Myocyte (in vitro differentiated cells): Measurements from ENCODE around the gene CYP24A1. TPM values are rescaled to one million over a fixed set of nuclear protein-coding genes. Genes with fewer than 3 reads are reported as not detected.

Experiments used
- DNase-seq: peaks from one replicate; pipeline ENCODE4 v3.0.0-alpha.2; 2012; ENCODE audit warnings: low read depth
- total RNA-seq: library from RNA; depleted of rRNA; stranded (reverse); fragments of >200 nt; gene quantifications from 2 replicates; pipeline ENCODE4 v1.2.3, GENCODE V29; 2014

The CYP24A1 gene
- total RNA-seq, 1 donor from 2014 or later = 0.35 TPM

GRCh38 chr20:54156981-54157835 lies 16.6 kb downstream of the CYP24A1 start:
- no peak for DNase-seq

DNA sequence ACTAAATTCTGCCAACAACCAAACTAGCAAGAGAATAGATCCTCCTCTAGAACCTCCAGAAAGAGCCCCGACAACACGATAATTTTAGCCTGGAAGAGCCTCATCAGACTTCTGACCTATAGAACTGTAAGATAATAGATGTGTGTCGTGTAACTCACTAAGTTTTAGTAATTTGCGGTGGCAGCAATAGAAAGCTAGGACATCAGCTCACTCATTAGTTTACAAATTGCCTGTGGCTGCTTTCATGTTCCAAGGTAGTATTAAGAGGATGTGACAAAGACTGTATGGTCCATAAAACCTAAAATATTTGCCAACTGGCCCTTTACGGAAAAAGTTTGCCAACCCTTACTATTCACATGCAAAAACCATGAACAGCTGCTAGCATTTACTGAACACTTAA lies 17.3 kb downstream of the CYP24A1 start:
- DNase-seq = no peak

- DNase-seq = no peak
These were observed 18.0 kb downstream of the CYP24A1 start for GRCh38 chr20:54155736-54156317.

GRCh38 chr20:54154439-54154838 lies 19.3 kb downstream of the CYP24A1 start:
- DNase-seq = no peak

DNA sequence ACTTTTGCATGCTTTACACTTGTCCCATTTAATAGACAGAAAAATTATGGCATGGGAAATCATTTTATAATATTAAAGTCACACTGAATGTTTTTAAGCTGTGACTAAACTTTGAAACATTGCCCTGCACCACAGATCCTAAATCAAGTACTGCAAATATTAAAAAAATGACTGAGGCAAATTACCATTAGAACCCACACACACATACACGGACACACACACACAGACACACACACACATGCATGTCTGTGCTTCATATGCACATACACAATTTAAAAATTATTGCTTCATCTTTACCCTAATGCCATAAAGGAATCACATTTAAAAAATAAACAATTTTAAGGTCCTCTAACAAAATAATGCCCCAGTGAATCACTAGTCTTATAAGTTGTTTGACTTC lies 19.9 kb downstream of the CYP24A1 start:
- no peak for DNase-seq

- no peak for DNase-seq
These were observed 20.8 kb downstream of the CYP24A1 start for GRCh38 chr20:54153041-54153327.

DNA sequence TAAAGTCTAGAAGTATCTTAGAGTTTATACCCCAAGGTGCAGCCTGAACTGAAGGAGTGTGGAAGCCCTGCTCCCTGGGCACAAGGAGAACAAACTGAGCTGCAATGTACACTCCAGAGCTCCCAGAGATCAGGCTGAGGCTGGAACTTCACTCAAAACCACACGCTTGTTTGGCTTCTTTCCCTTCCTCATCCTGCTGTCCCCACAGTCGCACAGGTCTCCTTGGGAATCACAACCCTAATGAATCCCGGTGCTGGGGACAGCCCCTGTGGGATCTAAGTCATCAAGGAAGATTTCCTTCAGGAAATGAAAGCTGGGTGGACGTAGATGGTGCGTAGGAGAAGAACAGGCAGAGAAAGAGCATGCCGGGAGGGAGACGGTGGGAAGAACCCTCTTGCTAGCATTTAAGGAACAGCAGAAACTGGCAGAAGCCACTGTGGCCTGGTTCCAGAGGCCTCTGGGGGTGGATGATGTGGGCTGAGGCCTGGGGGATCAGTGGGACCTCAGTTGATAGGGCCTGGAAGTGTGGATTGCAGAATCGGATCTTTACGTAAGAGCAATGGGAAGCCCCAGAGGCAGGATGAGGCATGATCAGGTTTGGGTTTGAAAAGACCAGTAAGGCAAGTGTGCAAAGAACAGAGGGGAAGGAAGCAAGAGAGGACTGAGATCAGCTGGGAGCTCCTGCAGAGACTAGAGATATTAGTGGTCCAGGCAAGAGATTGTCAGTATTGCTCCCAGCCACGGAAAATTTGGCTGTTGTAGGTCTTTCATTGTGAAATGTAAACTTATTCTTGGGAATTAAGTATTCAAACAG lies 21.4 kb downstream of the CYP24A1 start:
- DNase-seq = no peak

GRCh38 chr20:54151511-54152226 lies 22.1 kb downstream of the CYP24A1 start:
- DNase-seq = no peak

- DNase-seq = no peak
These were observed 22.7 kb downstream of the CYP24A1 start for GRCh38 chr20:54151075-54151439.

DNA sequence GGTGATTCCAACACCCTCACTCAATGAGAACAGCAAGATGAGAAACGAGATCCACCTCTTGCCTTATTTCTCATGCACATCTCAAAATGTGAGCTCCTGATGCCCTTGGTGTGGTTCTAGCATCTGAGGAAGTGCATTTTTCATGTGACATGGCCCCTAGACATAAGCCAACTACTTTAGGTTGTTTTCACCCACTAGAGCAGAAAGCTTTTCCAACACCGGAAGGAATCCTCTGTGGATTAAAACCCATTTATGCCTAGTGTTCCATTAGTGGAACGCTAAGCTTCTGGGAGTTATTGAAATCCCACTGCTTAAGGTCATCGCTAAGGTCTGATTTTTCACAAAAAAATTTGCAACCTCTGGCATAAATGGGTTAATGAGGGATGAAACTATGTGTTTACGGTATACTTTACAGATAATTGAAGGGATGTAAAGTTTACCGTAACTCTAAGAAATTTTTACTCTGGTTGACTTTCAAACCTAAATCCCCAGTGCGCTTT lies 24.0 kb downstream of the CYP24A1 start:
- DNase-seq = no peak

DNA sequence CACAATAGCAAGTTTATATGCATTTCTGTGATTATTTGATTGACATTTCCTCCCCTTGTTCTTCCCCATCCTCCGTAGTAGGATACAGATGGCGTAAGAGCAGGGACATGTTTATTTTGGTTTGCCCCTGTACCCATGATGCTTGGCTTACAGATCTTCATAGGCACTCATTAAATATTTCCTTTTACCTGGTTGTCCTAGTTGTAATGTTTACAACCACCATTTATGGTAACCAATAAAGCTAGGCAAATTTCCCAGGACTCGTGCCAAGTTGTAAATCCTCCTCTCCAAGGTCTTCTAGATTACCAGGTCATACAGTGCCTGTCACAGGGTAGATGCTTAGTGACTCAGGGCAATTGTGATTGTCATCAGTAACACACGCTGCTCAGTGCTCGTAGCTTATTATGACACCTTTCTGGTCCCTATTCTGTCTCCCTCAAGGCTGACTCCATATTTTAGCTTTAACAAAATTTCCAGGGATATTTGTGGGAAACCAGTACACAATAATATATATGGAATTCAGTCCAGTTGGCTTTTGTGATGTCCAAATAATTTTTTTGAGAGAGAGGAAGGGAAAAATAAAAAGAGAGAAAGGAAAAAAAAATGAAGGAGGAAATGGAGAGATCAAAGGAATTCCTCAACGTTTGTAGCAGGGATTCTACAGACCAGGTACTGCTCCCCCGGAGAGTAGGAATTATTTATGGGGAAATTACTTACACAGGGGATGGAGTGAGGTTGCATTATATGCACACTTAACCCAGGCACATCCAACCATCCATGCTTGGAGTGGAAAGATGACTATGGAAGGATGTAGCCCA lies 24.6 kb downstream of the CYP24A1 start:
- no peak for DNase-seq

DNA sequence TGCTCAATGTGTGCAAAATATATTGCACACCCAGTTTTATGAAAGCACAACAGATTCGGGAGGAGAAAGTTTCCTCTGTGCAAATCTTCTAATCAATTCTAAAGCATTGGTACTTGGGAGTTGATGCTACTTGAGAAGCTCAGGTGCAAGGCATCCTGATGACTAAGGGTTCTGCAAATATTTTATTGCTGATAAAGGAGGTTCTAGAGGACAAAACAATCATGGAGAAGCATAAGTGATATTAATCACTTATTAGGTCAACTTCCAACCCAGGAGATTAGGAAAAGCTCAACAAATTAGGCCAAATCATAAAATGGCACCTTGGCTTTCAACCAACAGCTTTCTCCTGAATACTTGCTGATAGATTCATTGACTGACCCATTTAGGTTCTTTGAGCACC lies 27.1 kb downstream of the CYP24A1 start:
- no peak for DNase-seq

- no peak for DNase-seq
These were observed 28.9 kb downstream of the CYP24A1 start for GRCh38 chr20:54144847-54145414.

DNA sequence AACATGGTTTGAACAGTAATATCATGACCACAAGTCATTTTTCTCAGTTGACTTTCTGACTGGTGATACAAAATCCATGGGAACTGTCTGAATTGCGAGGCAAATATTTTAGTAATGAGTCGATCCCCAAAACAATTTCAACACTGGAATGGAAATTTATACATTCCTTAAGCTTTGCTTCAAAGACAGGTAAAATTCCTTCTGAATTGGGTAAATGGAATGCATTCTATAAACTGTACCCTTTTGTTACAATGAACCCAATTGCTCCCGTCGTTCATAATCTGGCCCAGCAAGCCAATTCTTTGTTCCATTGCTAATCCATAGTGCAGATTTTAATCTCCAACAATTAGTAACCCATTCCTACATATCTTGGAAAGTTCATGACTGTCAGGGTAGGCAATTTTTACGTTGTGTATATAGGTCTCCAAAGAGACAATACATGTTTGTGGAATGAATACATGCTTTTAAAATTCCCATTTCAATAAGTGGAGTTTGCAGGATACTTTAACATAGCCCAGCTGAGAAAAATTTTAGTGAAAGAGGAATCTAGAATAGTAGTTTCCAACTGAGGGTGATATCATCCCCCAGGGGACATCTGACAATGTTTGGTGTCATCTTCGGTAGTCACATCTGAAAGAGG lies 32.7 kb downstream of the CYP24A1 start:
- peak; percentile 13 for DNase-seq

GRCh38 chr20:54140486-54140885 lies 33.3 kb downstream of the CYP24A1 start:
- no peak for DNase-seq

- no peak for DNase-seq
These were observed 33.7 kb downstream of the CYP24A1 start for GRCh38 chr20:54140067-54140466.

GRCh38 chr20:54139188-54139587 lies 34.6 kb downstream of the CYP24A1 start:
- no peak for DNase-seq

DNA sequence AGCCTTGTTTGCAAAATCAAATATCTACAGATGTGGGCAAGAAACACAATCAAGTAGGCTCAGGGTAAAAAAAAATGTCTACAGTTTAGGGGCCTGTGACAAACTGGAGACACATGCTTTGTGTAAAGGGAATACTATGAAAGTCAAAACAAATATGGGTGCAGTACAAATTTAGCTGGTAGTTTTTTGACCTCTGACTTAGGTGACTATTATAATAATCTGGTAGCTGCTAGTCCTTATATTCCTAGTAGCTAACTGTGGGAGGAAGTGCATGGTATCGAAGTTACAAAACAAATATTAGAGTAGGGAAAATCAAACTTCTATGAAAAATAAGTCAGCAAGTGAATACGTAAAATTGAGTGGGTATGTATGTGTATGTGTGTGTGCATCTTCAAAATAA lies 35.4 kb downstream of the CYP24A1 start:
- no peak for DNase-seq

- DNase-seq = no peak
These were observed 36.7 kb downstream of the CYP24A1 start for GRCh38 chr20:54137115-54137514.
